ENCODE measurements around the gene MID2.
"Not testable (repeated sequence)": the region's sequence is repeated elsewhere in the genome, so short reads cannot be mapped to it uniquely, and the experiment has no call there.

MID2 gene, protein sequence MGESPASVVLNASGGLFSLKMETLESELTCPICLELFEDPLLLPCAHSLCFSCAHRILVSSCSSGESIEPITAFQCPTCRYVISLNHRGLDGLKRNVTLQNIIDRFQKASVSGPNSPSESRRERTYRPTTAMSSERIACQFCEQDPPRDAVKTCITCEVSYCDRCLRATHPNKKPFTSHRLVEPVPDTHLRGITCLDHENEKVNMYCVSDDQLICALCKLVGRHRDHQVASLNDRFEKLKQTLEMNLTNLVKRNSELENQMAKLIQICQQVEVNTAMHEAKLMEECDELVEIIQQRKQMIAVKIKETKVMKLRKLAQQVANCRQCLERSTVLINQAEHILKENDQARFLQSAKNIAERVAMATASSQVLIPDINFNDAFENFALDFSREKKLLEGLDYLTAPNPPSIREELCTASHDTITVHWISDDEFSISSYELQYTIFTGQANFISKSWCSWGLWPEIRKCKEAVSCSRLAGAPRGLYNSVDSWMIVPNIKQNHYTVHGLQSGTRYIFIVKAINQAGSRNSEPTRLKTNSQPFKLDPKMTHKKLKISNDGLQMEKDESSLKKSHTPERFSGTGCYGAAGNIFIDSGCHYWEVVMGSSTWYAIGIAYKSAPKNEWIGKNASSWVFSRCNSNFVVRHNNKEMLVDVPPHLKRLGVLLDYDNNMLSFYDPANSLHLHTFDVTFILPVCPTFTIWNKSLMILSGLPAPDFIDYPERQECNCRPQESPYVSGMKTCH

DNA sequence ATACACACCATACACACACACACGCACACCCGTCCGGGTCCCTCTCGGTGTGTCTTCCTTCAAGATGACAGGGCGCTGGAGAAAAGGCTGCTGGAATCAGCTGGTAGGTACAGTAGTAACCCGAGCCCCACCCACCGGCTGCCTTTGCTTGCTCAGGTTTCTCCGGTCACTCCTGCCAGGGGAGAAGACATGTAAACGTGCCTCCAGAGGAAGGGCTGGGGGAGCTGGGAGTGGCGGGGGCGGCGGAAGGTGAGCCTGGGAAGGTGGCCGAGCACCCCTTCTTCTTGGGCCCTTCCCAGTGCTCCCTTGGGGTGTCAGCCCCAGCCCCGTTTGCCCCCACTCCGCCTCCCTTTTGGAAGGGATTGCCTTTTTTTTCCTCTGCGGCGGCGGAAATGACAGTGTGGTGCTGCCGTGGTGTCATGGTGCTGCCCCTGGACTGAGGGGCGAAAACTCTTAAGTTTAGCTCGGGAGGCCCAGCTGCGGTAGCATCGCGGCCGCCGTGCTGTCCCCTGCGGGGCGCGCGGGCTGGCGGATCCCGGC lies at the start of gene MID2:
Gene MID2 (plus strand): TSS at position 169 of the 540 bp plus-strand sequence. CDS start 561 bp downstream, outside the sequence.
- DNase-seq (ENCODE audit: low read depth): peak; percentile 57

DNA sequence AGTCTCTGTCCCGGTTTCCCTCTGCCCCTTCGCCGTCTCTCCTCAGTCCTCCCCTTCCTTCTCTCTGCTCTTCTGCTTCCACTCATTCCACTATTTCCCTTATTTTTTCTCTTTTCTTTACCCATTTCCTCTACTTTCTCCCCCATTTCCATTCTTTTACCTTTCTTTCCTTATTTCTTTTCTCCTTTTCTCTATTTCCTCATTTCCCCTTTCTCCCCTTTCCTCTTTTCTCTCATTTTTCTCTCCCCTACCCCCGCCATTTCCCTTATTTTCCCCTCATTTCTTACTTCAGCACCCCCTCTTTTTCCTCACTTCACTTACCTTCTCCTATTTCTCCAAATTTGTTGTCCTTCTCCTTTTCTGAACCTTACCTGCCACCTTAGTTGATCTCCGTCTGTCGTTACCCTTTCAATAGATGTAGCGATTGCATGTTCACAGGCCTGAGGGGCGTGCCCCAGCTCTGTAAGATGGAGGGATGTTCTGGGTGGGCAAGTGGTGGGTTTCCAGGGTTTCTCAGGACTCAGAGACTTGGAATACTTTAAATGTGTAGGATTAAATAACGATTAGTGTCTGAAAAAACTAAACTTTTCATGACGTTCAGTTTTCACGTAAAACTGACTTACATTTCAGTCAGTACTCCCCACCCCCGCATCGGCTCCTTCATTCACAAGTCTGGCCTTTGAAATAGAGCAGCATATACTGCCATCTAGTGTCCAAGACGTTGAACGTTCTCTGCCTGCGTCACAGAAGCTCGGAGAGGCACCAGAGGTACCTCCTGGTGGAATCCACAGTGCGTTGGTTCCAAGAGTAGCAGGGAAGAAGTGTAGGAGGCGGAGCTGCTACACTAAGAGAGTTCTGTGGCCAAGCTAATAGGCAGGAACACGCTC lies 48.8 kb upstream of the MID2 start:
- peak; percentile 91 for DNase-seq (ENCODE audit: low read depth)

DNA sequence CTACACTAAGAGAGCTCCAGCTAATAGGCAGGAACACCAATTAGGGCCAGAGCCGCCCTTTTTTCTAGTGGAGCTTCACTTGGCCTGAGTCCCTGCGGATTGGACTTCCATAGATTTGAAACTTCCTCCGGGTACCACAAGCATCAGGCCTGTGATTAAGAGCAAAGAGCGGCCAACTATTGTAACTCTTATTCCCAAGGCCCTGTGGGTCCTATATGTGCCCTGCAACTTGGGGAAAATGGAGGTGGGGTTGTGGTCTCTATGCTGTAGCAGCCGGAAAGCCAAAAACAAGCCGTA lies 48.2 kb upstream of the MID2 start, which contains the start of gene NCBP2L:
Gene NCBP2L (plus strand): TSS at position 198 of the 297 bp plus-strand sequence. CDS start 16,488 bp downstream, outside the sequence.
- no peak for DNase-seq (ENCODE audit: low read depth)

DNA sequence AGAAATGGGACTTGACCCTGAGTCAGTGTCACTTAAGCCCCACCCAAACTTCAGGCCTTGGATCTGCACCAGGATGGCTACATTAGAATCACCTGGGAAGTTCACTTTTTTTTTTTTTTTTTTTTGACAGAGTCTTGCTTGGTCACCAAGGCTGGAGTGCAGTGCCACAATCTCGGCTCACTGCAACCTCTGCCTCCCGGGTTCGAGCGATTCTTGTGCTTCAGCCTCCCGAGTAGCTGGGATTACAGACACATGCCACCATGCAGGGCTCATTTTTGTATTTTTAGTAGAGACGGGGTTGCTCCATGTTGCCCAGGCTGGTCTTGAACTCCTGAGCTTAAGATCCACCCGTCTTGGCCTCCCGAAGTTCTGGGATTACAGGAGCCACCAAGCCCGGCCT lies 45.1 kb upstream of the MID2 start:
- DNase-seq (ENCODE audit: low read depth): no peak

DNA sequence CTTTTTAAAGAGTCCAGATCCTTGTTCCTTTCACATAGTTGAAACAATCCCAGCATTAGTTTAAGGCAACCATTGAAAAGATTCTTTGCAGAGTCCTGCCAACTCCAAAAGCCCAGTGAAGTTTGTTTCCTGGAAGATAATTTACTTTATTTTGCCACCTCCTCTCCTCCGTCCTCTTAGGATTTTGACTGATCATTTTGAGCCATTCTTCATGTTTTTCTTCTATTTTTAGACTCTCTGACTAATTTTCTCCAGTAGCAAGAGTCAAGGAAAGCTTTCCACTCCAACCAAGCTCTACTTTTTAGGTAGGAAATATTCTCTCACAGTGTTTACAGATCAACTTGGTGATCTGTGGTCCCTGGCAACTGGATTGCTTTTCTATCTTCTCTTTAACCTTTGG lies 37.8 kb upstream of the MID2 start:
- DNase-seq (ENCODE audit: low read depth): peak; percentile 14

DNA sequence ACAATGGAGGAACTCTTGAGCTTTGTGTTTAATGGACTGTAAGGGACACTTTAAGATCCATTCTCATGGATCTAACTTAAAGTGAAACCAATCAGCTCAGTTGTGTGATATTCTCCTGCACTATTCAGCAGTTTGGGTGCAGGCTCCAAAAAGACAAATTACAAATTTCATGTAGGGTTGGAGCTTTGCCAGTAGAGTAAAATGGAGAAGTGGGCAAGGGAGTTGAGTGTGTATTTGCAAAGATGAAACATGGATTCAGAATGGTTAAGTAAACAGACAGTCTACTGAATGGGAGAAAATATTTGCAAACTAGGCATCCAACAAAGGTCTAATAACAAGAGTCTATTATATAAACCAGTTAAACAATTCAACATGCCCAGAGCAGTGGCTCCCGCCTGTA lies 21.2 kb upstream of the MID2 start:
- no peak for DNase-seq (ENCODE audit: low read depth)

DNA sequence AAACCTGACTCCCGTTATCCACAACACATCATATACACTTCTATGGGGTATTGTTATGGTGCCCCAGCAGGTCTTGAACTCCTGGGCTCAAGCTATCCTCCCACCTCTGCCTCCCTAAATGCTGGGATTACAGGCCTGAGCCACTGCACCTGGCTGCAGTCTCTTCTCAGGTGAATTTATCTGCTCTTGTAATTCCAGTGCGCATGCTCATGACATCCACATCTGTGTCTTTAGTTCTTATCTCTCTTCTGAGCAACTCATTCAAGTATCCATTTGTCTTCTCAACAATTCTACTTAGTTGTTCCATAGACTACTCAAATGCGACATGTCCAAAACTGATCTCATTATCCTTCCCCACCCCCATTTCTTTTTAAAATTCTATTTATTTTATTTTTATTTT lies 20.5 kb upstream of the MID2 start:
- no peak for DNase-seq (ENCODE audit: low read depth)

DNA sequence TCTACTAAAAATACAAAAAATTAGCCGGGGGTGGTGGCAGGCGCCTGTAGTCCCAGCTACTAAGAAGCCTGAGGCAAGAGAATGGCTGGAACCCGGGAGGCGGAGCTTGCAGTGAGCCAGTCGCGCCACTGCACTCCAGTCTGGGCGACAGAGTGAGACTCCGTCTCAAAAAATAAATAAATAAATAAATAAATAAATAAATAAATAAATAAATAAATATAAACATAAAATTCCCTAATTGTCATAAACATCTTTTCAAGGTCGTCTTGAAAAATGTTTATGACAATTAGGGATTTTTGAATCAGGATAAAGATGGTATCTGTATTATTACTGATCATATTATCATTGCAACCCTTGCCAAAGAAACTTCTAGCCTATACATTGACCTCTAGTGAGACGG lies 15.6 kb upstream of the MID2 start:
- DNase-seq (ENCODE audit: low read depth): not testable (repeated sequence)

DNA sequence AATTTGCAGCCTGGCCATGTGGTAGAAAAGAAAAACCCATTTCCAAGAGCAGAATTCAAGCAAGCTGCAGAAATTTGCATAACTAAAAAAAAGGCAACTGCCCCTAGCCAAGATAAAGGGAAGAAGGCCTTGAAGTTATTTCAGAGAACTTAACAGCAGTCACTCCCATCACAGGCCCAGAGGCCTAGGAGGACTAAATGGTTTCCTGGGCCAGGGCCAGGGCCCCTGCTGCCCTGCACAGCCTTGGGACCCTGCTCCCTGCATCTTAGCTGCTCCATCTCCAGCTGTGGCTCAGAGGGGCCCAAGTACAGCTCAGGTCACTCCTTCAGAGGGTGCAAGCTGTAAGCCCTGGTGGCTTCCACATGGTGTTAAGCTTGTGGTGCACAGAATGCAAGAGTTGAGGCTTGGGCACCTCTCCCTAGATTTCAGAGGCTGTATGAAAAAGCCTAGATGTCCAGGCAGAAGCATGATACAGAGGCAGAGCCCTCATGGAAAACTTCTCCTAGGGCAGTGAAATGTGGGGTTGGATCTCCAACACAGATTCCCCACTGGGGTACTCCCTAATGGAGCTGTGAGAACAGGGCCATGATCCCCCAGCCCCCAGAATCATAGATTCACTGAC lies 6.7 kb upstream of the MID2 start:
- DNase-seq (ENCODE audit: low read depth): no peak

DNA sequence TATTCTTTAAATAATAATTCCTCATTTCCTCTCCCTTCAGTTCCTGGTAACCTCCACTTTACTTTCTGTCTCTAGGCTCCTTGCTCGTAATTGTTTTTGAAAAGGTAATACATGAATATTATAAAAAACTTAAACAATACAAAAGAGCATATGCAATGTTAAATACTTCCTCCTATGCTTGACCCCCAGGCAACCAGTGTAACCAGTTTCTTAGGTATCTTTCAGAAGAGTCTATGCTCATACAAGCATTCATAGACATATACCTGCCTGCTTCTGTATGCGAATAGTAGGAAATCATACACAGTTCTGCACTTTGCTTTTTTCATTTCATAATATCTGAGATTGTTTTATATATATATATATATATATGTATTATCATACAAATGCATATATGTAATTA lies 2.6 kb upstream of the MID2 start:
- DNase-seq (ENCODE audit: low read depth): no peak

DNA sequence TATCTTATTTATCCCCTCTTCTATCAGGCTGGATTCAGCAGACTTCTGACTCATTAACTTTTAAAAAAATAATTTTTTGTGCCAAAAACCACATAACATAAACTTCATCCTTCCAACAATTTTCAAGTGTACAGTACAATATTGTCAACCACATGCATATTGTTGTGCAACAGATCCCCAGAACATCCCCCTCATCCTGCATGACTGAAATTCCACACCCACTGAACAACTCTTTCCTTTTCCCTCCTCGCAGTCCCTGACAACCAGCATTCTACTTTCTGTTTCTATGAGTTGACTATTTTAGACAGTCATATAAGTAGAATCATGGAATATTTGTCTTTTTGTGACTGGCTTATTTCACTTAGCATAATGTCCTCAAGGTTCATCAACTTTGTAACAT lies 2.2 kb upstream of the MID2 start:
- DNase-seq (ENCODE audit: low read depth): peak; percentile 92

DNA sequence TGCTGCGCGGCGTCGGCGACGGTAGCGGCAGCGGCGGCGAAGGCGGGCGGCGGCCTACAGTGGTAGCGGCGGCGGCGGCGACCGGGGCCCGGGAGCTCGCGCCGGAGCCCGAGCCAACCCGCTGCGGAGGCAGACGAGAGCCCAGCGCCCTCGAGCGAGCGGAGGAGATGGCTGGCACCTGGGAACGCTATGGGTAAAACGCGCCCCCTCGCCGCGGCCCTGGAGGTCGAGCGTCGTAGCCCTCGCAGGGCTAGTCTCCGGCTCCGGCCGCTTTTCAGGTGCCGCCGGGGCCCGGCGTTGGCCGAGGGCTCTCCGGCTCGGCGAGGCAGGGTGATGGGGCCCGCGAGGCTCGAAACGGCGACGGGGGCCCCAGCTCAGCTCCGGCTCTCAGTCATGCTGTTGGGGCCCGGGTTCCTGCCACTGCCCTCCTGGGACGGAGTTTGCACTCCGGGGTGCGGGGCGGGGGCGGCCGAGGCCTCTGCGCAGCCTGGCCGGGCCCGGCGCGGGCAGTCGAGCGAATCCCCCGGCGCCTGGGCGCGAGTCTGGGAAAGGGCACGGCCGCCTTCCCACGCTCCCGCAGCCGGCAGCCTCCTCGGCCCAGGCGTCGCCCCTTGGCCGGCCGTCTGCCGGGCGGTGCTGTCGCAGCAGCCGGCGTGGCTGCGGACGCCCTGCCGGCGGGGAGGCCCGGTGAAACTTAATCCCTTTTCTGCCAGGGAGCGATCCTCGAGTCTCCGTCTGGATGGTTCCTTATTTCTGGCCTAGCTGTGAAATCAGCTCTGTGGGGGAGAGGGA lies 768 bp downstream of the MID2 start:
- peak; percentile 32 for DNase-seq (ENCODE audit: low read depth)

DNA sequence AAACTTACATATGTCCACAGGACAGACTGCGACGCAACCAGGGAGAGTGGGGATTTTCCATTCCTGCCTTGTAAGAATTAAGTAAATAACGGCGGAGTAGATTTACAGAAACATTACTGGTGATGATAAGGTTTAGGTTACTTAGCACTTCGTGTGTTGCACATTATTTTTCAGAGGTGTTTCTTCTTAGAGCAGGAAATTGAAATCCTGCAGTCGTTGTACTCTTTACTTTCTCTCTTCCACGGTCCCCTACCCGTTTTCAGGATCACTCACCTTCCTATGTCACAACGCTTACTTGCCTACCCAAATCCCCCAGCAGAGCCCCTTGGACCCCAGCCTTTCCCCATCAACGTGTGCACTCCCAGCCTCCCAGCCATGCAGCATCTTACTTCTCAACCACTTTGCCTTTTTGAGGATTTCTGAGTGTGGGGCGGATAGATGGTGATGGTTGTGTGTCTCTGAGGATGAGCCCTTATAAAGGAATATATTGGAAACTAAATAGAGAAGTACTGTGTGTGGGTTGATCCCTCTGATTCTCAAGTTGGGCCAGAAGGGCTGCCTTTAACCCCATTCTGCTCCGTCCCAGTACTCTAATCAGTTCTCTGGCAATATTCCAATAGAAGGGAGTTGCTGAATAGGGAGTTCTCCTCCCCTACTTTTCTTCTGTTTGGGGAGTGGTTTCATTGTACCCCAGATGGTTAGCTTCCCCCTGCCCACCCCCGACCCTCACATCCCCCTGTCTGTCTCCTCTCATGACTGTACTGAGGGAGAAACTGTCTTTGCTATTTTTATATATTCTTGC lies 1.6 kb downstream of the MID2 start:
- peak; percentile 56 for DNase-seq (ENCODE audit: low read depth)

DNA sequence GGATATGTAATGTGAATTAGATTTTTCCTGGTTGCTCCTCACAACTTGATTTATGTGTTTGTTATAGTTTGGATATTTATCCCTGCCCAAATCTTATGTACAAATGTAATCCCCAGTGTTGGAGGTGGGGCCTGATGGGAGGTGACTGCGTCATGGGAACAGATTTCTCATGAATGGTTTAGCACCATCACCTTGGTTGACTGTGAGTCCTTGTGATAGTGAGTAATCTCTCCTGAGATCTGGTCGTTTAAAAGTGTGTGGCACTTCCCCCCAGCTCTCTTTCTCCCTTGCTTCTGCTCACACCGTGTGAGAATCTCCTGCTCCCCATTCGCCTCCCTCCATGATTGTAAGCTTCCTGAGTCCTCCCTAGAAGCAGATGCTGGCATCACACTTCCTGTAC lies 2.2 kb downstream of the MID2 start:
- DNase-seq (ENCODE audit: low read depth): no peak

DNA sequence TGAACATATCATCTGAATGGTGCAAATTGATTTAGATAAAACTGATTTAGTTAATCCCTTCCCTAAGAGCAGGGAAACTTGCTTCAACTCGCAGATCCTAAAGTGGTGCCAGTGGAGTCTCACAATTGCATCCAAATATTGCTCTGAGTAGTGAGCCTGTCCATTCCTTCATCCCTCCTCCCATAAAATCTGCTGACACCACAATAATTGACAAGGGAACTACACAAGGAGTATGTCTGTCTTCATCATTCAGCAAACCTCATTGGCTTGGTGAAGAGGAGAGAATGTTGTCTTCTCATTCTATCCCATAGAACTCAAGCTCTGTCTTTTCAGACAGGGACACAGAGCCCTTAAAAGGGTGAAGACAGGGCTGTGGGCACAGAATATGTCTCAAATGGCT lies 4.2 kb downstream of the MID2 start:
- no peak for DNase-seq (ENCODE audit: low read depth)

DNA sequence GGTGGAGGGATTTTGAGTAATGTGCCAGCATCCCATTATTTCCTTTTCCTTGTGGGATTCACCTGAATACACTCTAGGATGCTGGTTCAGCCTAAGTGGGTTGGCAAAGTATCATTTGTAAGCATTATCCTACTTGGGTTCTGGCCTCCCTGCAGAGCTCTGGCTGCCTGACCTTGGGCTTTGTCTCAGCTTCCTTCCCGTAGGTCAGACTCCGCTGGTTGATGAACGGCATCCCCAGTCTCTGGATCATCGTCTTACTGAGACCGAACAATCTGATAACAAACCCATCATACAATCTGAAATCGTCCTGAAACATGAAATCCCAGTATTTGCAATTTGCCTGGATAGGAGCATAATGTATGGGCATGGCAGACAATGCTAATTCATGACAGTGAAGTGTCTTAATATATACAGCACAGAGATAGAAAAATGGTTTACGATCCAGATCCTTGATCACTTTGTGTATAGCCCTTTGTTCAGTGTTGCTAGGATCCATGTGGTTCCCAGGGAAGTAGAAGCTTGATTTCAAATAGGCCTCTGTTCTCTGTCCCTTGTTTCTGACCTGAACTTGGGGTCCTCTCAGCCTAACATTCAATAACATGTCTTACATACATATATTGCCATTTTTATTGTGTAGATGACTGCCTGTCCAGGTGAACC lies 5.5 kb downstream of the MID2 start:
- no peak for DNase-seq (ENCODE audit: low read depth)

DNA sequence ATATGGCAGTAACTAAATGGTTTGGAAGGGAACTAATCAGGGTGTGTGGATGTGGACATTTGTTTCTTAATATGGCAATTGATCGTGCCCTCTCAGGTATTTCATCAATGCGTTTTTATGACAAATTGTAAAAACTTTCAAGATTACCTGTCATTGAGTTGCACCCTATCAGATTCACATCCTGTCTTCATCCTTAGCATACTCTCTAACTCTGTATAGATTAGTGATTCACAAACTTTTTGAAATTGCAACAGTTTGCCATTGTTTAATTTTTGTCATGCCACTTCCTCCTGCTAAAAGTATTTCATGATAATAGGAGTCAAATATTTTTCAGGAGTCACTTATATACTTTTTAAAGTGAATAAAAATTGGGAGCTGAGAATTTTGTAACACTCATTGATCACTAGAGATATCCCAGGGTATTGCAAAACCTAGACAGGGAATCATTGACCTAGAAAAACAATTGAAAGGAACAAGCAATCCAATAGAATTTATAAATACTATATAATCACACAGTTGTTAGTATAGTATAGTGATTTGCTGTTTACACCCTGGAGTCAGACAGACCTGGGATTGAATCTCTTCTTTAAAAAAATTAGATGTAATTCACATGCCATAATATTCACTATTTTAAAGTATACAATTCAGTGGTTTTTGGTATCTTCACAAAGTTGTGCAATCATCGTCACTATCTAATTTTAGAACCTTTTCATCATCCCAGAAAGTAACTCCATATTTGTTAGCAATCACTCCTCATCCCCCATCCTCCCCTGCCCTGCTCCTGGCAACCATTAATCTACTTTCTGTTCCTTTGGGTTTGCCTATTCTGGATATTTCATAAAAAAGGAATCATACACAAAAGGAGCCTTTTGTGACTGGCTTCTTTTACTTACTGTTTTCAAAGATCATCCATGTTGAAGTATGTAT lies 8.9 kb downstream of the MID2 start:
- peak; percentile 37 for DNase-seq (ENCODE audit: low read depth)

DNA sequence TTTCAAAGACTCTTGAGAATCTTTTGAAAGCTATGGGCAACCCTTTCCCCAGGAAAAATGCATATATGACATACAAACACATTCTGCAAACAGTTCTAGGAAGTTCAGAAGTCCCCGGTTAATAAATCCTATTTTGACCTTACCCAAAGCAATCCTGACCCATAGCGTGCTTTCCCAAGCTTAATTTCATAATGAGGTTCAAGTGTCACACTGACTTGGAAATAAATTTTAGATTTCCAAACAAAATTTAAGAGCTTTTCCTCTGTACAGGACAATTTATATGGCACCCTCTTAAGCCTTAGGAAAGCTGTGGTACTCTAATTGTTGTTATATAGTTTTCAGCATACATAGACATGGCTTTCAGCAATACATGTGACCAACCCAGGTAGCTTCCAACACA lies 11.3 kb downstream of the MID2 start:
- no peak for DNase-seq (ENCODE audit: low read depth)

Measured in iris pigment epithelial cell (primary cell).